HG02759 (cell line): ENCODE measurements around the gene CAMK2D.

Experiments
- ATAC-seq: cut with Tn5 transposase; IDR thresholded peaks from one replicate; pipeline ENCODE4 v1.9.1; 2021; ENCODE audit warnings: mild to moderate bottlenecking, moderate library complexity; ENCODE audit not compliant: unreplicated experiment

CAMK2D gene

GRCh38 chr4:113450295-113451080 is 311.1 kb downstream of the CAMK2D start:
- no peak for ATAC-seq

GRCh38 chr4:113449410-113449974 is 312.0 kb downstream of the CAMK2D start:
- ATAC-seq: no peak

GRCh38 chr4:113447769-113448168 is 313.8 kb downstream of the CAMK2D start:
- ATAC-seq: peak; percentile 73

GRCh38 chr4:113447061-113447460 is 314.5 kb downstream of the CAMK2D start:
- ATAC-seq: no peak

GRCh38 chr4:113446019-113446418 is 315.5 kb downstream of the CAMK2D start:
- no peak for ATAC-seq

GRCh38 chr4:113445286-113445685 is 316.3 kb downstream of the CAMK2D start:
- ATAC-seq: no peak

- ATAC-seq: no peak
Measured at GRCh38 chr4:113444386-113444785, 317.2 kb downstream of the CAMK2D start.

GRCh38 chr4:113442826-113443225 is 318.7 kb downstream of the CAMK2D start:
- ATAC-seq: no peak

- ATAC-seq: no peak
Measured at GRCh38 chr4:113440371-113440770, 321.2 kb downstream of the CAMK2D start.

GRCh38 chr4:113438596-113438995 is 322.9 kb downstream of the CAMK2D start:
- ATAC-seq: no peak

GRCh38 chr4:113437129-113437528 is 324.4 kb downstream of the CAMK2D start:
- no peak for ATAC-seq

- ATAC-seq: no peak
Measured at GRCh38 chr4:113436360-113436759, 325.2 kb downstream of the CAMK2D start.

- no peak for ATAC-seq
Measured at GRCh38 chr4:113435893-113436292, 325.6 kb downstream of the CAMK2D start.

- no peak for ATAC-seq
Measured at GRCh38 chr4:113434247-113434587, 327.3 kb downstream of the CAMK2D start.

- no peak for ATAC-seq
Measured at GRCh38 chr4:113433536-113434246, 327.8 kb downstream of the CAMK2D start.

GRCh38 chr4:113433116-113433515 is 328.4 kb downstream of the CAMK2D start:
- ATAC-seq: no peak

- no peak for ATAC-seq
Measured at GRCh38 chr4:113423631-113424030, 337.9 kb downstream of the CAMK2D start.

GRCh38 chr4:113420938-113421337 is 340.6 kb downstream of the CAMK2D start:
- ATAC-seq: no peak

- no peak for ATAC-seq
Measured at GRCh38 chr4:113419631-113420030, 341.9 kb downstream of the CAMK2D start.

GRCh38 chr4:113411496-113411938 is 350.0 kb downstream of the CAMK2D start:
- no peak for ATAC-seq

- no peak for ATAC-seq
Measured at GRCh38 chr4:113410686-113411085, 350.9 kb downstream of the CAMK2D start.

GRCh38 chr4:113409181-113409580 is 352.4 kb downstream of the CAMK2D start:
- ATAC-seq: no peak
